ENCODE measurements around the gene WDR64.

WDR64 gene

DNA sequence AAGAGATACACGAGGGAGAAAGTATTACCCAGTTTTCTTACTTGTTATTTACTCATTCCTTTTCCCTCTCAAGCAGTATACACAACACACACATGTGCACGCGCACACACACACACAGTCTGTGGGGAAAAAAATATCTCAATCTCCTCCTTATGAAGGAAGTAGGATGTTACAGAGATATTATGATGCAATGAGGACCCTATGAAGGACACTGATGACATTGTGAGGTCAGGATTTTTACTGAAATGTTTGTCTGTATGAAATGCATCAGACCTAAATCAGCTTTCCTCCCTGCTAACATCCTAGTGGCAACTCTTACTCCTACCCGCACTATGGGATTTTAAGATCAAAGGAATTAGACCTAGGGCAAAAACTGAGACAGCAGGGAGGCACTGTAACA is at the start of gene WDR64:
Gene WDR64, plus strand, starts transcription at position 270 of the 400 bp plus-strand sequence. CDS start 204 bp downstream, outside the sequence.
- DNase-seq = no peak

DNA sequence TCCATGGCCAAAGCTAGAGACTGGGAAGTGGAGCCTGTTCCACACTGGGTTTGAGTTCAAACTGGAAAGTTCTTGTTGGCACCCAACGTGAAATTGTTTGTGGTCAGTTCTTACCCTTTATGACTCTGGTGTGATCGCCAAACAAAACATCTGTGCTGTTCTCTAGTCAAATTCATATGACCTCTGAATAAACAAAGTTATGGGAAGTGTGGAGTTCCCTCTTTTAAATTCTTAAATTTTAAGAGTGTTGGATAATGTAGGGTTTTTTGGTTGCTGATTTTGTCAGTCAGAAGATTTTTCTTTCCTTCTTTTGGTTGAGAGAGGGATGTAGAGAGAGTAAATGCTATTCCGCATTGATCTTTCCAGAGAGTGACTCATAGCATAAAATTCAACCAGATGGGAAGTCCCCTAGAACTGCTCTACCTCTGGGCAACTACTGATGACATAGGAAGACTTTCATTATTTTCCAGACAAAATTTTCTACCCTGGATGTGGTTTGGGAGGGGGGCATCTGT is 48.3 kb upstream of the WDR64 start:
- DNase-seq = no peak

DNA sequence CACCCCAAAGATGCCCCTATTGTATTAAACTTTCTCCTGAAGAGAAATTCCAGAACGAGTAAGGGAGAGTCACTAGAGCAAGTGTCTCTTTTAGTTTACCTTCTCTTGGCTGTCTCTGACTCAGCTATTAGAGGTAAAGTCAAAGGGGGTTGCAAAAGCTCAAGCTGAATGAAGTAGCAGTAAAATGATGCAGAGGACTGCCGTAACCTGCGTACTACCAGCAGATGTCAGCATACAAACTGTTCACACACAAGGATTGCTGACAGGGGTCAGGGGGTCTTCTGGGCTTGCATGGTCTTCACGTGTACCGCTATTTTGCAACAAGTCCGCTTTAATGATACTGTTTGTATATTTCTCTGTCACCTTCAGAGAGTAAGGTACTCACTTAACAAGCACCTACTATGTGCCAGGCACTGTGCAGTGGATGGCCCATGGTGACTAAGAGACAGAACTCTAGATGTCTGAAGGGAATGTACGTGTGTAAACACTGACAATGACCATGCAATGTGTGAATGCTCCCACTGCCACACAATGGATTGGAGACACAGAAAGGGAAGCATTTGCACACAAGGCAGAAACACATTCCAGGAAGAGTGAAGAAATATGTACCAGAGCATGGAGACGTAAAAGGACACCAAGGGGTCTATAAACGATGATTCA is 46.8 kb upstream of the WDR64 start:
- no peak for DNase-seq

DNA sequence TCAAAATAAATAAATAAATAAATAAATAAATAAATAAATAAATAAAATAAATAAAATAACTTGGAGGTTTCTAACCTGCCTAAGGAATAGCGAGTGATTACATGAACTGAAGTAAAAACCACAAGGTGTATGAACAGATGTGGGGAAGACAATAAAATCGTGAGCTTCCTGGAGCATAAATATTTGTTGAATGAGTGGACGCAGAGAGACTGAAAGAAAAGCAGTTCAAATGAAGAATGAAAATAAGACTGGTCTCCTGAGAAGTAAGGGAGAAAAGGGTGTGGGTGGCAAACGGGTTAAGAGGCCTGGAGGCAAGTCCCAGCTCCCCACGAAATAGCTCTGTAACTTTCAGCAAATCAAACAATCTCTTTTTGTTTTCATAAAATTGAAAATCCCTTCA is 45.5 kb upstream of the WDR64 start:
- DNase-seq = no peak

DNA sequence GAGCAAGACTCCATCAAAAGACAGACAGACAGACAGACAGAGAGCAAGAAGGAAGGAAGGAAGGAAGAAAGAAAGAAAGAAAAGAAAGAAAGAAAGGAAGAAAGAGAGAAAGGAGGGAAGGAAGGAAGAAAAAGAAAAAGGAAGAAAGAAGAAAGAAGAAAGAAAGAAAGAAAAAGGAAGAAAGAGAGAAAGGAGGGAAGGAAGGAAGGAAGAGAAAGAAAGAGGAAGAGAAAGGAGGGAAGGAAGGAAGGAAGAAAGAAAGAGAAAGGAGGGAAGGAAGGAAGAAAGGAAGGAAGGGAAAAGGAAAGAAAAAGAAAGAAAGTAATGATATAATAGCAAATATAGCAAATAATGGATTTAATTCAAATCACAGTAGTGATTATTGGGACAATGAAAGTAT is 44.6 kb upstream of the WDR64 start:
- DNase-seq = no peak

DNA sequence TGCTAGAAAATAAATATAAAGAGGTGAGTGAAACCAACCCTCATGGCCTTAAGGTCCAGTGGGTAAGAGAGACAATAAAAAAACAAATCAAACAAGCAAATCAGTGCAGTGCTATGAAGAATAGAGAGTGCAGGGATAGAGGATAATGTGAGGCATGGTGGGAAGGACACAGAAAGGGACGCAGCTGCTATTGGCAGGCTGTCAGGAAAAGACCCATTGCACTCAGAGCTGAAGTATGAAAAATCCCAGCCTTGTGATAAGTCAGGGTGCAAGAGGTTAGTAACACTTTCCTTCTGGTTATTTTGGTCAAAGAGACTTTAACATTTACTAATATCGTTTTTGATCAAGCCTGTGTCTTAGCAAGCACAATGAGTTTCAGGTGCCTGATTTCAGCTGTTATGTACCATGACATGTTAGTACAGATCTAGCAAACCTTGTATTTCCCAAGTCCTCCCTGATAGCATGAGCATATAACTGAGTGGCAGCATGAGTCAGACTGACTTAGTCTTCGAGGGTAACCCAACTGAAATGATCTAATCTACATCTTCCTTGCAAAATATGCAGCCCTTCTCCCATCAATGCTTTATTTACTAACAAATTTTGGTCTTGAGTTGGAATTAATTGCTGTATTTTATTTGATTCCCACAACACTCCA is 43.6 kb upstream of the WDR64 start:
- no peak for DNase-seq

DNA sequence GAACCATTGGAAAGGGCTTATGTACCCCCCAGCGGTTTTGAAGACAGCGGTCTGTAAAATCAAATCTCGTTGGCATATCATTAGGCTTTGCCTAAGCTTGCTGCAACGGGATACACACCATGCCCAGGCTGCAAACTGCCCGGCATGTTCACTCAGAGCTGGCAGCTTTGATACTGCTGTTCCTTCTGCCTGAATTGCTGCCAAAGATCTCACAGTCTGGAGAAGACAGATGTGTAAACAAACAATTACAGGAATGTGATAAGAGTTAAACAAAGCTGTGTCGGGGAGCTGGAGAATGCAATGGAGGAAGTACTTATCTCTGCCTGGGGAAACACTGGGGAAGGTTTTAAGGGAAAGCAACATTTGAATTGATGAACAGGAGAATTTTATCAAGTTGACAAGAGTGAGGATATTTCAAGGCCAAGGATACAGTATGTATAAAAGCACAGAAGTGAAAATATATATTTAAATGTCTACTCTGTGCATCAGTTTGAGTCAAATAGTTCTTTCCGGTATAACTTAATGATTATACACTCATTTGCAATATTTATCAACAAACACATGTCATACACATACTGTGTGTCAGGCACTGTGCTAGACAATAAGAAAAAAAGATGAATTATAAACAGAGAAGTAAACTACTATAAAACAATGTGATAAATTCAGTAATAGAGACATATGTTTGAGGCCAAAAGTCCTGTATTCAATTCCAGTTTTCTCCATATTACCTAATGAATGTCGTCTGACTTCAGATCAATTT is 41.8 kb upstream of the WDR64 start:
- no peak for DNase-seq

DNA sequence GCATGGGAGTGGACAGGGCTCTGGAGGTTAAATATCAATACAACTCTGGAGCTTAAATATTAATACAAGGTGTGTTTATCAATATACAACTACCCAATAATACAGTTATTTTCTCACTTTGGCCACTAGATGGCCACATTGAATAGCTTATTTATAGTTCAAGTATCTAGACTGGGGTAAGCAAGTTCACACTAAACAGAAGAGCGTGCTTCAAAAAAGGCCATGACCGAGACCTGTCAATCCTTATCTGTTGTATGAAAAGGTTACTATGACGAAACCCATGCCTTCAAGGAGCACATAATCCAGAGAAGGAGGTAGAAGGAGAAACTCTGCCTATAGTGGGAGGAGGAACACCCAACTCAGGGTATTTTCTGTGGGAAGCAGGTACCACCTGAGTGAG is 41.0 kb upstream of the WDR64 start:
- DNase-seq = no peak

DNA sequence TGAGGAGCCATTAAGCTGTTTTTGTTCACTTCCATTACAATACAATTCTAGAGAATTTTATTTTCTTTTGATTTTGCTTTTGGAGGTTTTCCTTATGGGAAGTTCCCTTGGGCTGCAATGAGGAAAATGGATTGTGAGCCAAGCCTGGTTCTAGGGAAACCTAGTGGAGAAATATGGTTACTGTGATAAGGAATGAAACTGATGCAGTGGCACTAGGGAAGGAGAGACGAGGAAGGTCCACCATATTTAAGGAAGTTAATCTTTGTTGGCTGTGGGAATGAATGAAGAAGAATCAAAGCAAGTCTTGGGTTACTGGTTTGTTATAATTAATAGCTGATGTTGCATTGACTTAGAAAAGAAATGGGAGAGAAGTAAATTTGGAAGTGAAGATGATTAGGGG is 40.3 kb upstream of the WDR64 start:
- no peak for DNase-seq

DNA sequence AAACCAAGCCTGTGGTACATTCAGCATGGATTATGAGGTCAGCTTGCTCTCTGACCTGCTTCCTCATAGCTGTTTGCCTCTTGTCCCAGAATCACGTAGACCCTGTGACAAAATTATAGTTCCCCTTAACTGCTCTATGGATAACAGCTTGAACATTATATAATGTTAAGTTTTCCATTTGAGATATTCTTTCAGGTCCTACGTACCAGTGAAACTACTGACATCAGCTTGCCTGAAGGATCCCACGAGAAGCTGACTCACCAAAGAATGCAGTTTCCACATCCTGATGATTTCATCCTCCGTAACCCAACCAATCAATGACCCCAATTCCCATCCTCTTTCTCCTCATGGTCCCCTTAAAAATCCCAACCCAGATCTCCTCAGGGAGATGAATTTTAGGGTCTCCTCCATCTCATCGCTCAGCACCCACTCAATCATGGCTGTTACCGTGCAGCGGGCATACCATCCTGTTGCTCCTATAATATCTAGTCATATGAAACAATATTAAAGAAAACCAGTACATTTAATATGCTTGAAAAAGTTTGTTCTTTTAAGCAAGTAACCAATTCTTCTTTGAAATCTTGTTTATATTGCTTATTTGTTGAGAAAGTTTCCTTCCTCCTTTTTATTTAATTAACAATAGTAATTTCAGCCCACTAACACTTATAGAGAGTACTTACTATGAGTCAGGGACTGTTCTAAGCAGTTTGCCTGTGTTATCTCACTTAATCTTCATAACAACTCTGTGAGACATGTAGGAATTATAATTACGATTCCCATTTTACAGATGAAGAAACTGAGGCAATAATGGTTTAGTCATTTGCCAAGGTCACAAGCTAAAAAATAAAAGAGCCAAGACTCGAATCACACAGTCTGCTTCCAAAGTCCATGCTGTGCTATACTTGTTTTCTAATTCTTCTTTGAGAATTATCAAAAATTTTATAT is 39.3 kb upstream of the WDR64 start:
- no peak for DNase-seq

DNA sequence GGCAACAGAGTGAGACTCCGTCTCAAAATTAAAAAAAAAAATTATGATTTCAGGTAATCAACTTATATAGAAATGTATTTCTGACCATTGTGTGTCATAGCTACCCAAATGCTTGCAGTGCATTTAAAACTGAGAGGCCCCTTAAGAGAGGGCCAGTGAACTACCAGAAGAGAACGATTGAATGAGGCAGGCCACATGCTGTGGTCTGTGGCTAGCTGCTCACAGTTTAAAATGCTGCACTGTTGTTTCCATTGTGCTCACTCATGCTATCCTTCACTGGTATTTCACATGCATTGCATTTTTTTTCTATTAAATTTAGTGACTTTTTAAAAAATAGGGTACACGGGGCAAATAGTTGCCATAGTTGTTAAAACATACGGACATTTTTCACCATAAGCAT is 37.9 kb upstream of the WDR64 start:
- no peak for DNase-seq

DNA sequence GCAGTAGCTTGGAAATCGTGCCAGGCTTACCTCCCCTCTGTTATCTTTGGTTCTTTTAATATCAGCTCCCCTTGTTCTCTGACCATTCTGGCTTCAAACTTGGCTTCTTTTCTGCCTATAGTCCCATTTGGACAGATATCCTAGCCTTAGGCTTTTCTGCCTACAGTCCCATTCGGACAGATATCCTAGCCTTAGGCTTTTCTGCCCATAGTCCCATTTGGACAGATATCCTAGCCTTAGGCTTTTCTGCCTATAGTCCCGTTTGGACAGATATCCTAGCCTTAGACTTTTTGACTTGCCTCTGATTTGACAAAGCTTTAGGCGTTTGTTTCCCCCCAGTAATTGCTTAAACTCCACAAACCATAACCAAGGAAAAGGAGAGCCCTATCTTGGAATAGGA is 37.5 kb upstream of the WDR64 start:
- no peak for DNase-seq

DNA sequence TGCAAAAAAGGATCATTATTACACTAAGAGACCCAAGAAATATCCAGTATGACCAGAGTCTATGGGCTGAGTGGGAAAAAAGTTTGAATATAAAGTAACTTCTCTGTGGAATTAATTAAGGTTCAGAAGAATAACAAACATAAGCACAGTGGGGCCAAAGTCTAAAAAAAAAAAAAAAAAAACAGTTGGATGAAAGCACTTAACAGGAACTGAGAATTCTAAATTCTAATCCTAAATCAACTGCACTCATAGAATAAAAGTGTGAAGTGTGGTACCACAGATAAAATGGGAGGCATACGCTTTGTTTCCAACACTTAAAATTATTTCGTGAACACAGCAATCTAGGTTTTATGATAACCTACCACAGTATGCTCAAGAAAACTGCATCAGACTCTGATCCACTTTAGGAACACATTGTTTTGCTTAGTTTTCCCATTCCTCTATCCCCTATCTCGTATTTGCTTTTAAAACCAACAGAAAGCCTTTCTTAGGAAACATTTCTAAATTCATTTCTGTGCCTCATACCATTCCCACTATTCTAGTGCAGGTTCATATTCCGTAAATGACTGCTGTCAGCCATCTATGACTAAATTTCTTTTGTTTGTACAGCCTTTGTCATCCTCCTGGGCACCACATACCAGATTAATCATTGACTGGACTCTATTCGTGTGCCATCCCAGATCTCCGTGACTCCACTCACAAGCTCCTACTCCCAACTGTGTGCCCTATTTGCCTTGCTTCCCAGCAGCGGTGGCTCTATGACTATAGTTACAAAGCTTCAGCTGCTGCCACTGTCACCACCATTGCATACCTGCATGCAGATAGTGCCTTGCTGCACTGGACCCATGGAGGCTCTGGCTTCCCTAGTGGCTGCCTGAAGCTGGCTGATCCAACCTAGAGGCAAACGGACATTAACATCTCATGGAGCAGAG is 36.8 kb upstream of the WDR64 start:
- DNase-seq = no peak

DNA sequence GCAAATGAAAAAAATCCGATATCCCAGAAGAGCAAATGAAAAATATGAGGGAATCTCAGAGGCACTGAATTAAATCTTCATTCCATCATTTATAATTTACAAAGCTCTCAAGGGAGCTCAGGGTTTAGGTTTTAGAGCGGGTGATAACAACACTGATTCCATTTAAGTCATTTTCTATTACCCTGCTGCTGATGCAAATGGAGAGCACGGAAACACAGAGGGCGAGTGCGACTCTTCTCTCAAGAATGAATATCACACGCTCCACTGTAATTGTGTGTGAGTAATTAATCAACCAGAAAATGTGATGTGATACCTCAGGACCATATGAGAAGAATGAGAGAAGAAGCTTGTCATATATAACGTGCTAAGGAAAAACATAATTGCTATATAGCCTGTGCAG is 34.7 kb upstream of the WDR64 start:
- DNase-seq = no peak

DNA sequence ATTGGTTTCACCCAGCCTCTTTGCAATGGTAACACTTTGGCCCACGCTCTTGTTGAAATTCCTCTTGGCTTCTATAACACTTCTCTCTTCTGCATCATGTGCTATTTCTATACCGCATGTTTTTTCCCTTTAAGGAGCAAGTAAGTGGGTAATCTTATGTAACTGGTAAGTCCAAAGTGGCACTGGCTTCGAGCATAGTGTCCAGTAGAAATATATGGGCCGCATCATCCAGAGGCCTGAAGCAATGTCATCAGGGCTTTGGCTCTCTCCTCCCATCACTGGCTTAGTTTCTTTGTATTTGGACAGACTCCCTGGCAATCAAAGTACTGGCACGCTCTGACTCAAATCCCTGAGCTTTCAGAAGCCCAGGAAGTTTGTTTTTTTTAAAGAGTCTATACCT is 29.4 kb upstream of the WDR64 start:
- no peak for DNase-seq

DNA sequence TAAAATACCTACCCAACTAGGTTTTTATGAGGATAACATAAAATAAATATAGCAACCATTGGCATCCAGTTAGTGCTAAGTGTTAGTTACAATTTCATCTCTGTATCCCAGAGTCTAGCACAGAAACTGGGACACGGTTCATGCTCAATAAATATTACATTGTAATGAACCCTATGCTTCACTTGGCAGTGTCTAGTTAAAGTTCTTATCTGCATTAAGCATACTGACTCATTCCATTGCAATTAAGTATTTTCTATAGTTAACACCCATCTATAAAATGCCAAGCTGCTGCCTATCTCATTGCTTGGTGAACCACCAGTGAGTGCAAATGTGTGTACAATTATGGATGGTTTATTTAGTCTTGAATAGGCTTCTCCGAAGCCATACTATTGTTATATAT is 27.1 kb upstream of the WDR64 start:
- no peak for DNase-seq

DNA sequence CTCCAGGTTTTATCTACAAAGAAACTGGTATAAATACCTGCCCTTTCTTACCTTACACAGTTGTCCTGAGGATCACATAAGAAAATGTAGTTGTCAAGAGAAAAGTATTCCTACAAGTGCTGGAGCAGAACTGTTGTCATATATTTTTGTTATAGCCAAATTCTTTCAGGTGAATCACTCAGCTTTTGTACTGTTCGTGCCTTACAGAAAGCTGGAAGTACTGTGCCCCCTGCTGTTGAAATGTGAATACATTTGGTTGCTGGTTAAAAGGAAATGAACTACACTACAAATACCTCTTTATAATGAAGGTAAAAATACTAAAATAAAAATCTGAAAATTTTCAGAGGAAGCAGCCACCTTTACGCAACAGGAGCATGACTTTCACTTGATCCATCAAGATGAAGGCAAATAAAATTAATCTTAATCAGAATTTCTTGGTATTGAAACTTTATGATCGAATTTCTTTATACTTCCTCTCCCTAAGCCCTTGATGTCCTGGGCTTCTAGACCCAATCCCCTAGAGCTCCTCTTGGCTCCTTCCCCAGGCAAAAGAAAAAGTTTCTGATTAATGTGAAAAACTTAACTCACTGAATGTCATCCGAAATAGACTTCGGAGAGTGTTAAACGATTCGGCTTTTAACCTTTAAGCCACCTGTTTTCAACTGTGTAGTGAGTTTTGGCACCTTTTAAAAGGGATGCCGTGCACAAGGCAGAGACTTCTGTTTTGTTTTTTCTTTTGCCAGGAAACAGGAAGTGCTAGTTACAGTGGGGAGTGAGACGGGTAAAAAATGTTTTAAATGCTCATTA is 24.4 kb upstream of the WDR64 start:
- DNase-seq = peak in 1 of 2 experiments; percentile 40

DNA sequence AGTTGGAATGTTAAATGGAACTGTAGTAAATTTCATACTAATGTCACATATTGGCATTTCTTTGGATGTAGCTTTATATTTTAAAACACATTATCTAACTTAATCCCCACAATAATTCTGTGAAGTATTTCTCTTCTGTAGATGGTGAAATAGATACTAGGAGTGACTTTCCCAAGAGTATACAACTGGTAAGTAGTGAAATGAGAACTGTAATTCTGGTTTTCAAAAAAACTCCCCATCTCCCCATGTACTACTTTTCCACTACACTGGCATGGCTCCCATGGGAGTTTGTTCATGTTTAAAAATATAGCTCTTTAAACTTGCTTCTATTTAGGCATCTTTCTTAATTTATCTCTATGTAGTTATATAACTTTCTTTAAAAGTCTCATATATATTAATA is 22.1 kb upstream of the WDR64 start:
- DNase-seq = no peak

DNA sequence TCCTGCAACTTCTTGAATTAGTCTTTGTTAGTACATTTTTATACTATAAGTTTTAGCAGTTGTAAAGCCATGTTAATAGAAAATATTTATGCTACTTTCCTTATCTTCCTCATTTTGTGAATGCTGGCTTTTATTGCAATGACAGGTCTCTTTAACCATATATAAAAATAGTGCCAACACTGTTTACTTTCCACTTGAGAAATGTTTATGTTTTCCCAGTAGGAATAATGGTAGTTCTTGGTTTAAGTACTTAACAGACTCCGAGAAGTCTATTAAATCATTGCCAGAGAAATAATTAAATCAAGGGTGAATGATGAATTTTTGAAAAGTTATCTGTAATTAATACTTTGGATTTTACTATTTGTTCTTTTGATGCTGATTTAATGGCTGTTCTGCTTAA is 21.6 kb upstream of the WDR64 start:
- no peak for DNase-seq

DNA sequence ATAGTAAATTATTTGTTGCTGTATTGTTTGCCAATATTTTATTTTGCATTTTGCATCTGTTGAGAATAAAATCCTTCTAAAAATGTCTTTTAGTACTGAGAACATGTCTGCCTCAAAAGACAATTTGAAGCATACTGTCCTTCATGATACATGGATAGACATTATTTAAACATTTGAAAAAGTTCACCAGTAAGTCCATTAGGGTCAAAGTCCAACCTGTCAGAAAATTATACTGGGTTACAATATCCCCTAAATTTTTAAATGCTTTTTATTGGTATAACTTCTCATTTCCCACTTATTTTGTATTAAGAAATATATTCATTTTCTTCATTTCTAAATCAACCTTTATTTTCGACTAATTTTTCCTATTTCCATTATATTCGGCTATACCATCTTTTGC is 21.2 kb upstream of the WDR64 start:
- DNase-seq = no peak

DNA sequence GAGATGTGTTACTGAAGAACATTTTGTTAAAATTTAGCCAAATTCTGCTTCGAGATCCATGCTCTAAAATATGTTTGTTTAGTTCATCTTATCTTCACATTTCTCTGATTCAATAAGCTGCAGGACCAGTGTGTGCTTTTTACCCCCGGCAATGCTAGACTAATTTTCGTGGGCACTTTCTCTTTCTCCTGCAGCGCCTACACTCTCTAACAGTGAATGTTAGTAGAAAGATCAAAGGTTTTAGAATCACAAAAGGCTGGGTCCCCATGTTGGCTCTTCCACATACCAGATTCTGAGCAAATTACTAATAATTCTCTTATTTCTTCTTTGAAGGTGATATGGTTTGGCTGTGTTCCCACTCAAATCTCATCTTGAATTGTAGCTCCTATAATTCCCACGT is 20.4 kb upstream of the WDR64 start:
- DNase-seq = peak in 1 of 2 experiments; percentile 11

Data from stimulated activated CD4-positive, alpha-beta T cell treated with anti-CD3 and anti-CD28 coated beads, Interleukin-4, amount 100 ng/mL, for 4 hours (primary cell).